Right ventricle myocardium superior (tissue), 1 donor: ENCODE data around the gene MYO15A. TPM values are rescaled to one million over a fixed set of nuclear protein-coding genes. Genes with fewer than 3 reads are reported as not detected.

Source experiments
- ATAC-seq: fragments of 200-7000 bp; cut with Tn5 transposase; one replicate; pipeline ENCODE4 v1.9.1; 2020; ENCODE audit warnings: mild to moderate bottlenecking; ENCODE audit not compliant: poor library complexity
- DNase-seq: peaks from one replicate; pipeline ENCODE4 v3.0.0-alpha.2; 2020
- intact Hi-C: fragments of 100-400 bp; cut with DNase I; formaldehyde crosslinking; loops from one replicate; pipeline ENCODE4 v1.11.2; 2022
- total RNA-seq: library from RNA; stranded (reverse); fragmentation: NEBNext Ultra II Directional; extraction: Animal tissue kit (Norgen Biotek cat#: 25700); gene quantifications from one replicate; pipeline ENCODE4 v1.2.1, GENCODE V29; 2021
- donor health status: DM: no; HTN: yes; CAD: no; lungs with severe emphysema.

The MYO15A gene
- total RNA-seq, 1 donor from 2014 or later: 0.11 TPM

DNA sequence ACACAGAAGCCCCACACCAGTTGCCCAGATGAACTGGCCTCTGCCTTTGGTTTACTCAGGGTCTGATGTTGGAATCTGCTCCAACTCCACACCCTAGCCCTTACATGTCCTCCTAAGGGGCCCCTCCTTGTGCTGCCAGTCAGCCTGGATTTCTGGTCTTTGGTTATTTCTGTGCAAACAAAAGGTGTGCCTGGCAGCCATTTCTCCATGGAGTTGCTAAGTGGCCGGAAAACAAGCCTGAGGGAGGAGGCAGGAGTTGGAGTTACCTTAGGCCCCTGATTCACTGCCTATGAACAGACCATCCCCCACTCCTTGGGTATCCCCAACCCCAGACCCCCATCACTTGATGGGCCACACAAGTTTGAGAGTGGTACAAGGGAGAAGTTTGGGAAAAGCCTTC lies 70.6 kb downstream of the MYO15A start:
- no peak for DNase-seq
- intact Hi-C loops: no loop called here
- ATAC-seq: no peak

DNA sequence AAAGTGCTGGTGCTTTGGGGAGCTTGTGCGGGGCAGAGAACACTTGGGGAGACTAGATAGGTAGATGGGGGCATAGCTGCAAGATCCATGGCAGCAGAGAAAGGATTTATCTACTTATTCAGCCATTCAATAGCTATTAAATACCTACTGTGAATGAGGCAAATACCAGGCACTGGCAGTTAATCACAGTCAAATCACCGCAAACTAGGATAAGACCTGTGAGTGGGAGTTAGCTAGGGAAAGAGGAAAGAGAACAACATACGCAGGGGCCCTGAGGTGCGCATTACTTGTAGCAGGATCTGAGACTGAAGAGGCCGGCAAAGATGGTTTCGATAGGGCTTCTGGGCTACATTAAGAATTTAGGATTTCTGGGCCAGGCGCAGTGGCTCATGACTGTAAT lies 71.2 kb downstream of the MYO15A start:
- intact Hi-C loops: no loop called here
- no peak for DNase-seq
- no peak for ATAC-seq

DNA sequence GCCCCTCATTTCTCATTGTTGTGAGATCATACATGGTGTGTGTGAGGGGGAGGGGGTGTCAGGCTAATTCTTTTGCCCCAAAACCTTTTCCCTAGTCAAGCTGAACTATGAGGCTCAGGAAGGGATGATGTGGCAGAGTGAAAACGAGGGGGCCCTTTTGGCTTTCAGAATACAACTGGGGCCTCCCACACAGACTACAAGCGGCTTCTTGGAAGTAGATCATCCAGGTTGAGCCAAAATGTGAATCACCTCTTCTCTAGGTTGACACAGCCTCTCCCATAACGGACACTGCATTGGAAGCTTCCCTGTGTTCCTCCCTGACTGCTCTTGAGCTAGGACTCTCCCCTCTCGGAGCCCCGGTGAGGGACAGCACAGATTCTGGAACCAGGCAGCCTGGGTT lies 72.8 kb downstream of the MYO15A start:
- DNase-seq (no peak), ATAC-seq (no peak)
- intact Hi-C loops: no loop called here

GRCh38 chr17:18182110-18182977 lies 73.8 kb downstream of the MYO15A start:
- peak; percentile 19 for ATAC-seq
- DNase-seq: peak; percentile 69
- intact Hi-C loops: no loop called here

DNA sequence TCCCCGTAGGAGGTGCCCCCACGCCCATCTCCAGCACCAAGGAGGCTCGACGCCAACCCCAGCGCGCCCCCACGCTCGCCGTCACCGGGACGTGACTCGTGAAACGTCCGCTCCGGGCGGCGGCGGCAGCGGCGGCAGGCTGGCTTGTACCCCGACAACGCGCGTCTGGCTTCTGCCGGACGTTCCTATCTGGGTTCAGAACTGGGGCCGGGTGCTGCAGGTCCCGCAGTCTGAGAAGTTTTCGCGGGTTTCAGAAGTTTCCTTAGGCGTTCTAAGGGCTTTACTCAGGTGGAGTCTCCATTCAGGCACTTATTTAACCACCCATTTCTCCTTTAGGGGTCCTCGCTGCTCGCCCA lies 74.4 kb downstream of the MYO15A start:
- intact Hi-C loops: no loop called here
- ATAC-seq: peak; percentile 68
- peak; percentile 94 for DNase-seq

DNA sequence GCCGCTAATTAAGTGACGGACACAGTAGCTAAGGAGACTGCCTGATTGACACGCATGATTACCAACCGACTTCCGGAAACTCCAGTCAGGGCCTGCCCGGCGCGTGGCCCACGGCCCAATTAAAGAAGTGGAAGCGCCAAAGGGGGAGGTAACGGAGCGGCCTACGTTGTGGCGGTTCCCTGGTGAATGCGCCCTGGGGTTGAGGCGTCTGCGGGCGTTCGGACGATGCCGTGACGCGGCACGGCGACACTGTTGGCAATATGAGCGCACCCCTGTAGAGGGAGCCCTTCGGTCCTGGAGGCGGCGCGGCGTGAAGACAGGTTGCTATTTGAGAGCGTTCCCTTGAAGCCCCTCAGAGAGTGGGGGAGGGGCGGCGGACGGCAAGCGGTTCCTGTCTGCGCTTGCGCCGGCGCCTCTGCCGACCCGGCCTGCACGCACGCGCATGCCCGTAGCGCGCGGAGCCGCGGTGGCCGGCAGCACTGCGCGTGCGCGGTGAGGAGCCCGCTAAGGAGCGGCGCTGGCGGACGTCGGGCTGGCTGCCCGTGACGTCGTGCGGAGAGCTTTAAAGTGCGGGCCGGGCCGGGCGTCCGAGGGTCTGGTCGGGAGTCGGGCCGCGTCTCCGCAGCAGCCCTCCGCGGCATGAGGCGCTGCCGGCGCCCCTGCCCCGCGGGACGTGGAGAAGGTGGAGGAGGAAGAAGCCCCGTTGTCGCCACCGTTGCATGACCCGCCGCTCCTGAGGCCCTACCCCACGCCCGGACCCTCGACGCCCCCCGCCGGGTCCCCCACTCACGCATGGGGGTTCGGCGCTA lies 75.0 kb downstream of the MYO15A start, which contains the start of gene ALKBH5:
Gene ALKBH5, plus strand, starts transcription at position 495 of the 809 bp plus-strand sequence. CDS start 416 bp downstream, outside the sequence.
- ATAC-seq (peak; percentile 93), DNase-seq (peak; percentile 98)
- intact Hi-C loops: no loop called here

GRCh38 chr17:18184143-18185031 lies 75.8 kb downstream of the MYO15A start:
- ATAC-seq (peak; percentile 6), DNase-seq (peak; percentile 63)
- intact Hi-C loops: no loop called here

DNA sequence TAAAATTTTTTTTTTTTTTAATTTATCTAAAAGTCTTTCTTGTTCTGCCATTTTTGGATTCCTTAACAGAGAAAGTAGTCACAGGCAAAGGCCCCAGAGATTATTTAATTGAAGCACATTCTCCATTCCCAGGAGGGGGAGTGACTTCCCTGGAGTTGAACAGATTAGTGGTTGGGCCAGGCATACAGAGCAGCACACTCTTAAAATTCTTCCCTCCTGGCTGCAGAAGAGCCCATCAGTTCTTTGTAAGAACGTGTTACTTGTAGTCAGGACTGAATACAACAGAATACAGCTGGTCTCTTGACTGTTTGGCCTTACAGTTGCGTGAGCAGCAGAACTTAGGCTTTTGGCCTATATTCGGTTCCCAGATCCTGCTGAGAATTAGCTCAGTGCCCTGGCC lies 76.8 kb downstream of the MYO15A start:
- intact Hi-C loops: no loop called here
- DNase-seq: no peak
- no peak for ATAC-seq

- ATAC-seq (no peak), DNase-seq (no peak)
- intact Hi-C loops: no loop called here
Observed at GRCh38 chr17:18185832-18186626, 77.5 kb downstream of the MYO15A start.

- no peak for ATAC-seq
- no peak for DNase-seq
- intact Hi-C loops: no loop called here
Observed at GRCh38 chr17:18186627-18186982, 78.0 kb downstream of the MYO15A start.

DNA sequence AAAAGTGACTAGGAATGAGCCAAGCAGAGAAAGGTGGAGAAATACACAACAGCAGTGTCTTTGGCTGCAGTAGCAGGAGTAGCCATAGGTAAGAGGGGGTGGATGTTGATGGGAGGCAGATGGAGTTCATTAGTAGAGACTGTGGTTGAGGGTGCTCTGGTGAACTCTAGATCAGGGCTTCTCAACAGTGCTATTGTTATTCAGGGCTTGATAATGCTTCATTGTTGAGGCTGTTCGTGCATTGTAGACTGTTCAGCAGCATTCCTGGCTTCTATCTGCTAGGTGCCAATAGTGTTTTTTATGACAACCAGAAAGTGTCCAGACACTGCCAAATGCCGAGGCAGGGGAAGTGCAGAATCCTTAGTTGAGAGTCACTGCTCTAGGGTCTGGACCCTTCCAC lies 78.7 kb downstream of the MYO15A start:
- no peak for ATAC-seq
- intact Hi-C loops: no loop called here
- no peak for DNase-seq

DNA sequence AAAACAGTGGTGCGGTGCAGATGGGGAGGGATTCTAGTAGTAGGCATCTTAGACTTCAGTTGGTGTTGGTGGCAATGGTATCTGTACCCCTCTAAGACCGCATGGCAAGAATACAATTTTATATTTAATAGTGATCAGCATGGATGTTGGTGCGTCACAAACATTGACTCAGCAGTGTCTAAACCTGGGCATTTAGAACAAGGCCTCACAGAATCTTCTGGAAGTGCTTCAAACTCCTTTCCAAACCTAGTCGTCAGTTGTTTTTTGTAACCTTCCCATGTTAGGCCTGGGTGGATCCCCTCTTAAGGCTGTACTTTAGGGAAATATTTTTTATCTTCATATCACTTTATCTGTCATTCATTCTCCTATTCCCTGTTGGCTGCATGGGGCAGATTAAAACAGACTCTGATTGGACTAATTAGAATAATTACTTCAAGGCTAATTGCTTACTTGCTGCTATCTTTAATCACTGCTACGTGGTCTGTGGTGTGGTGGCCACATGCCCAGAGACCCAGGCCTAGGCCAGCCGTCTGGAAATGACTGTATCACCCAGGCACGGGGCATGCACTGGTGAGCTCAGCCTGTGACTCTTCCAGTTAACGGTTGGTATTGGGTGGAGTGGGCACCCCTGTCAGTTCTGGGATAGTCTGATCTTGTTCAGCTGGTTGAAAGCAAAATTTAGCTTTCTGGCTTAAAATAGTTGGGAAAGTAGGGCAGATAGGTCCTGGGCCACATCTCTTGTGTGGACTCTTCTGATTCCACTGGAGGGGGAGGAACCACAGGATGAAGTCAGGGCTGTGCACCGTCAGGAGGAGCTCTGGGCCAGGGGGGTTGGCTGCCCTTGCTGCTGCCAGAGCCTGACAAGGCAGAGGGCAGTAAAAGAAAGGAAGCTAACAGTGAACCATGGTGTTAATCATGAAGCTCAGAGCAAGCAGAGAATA lies 79.5 kb downstream of the MYO15A start:
- DNase-seq (peak; percentile 53), ATAC-seq (no peak)
- intact Hi-C loops: no loop called here

GRCh38 chr17:18190628-18191235 lies 82.2 kb downstream of the MYO15A start:
- intact Hi-C loops: loop anchor here (10.0 kb wide), 1 partner anchor 46 kb away; no protein-coding TSS in a partner anchor
- ATAC-seq (no peak), DNase-seq (no peak)

DNA sequence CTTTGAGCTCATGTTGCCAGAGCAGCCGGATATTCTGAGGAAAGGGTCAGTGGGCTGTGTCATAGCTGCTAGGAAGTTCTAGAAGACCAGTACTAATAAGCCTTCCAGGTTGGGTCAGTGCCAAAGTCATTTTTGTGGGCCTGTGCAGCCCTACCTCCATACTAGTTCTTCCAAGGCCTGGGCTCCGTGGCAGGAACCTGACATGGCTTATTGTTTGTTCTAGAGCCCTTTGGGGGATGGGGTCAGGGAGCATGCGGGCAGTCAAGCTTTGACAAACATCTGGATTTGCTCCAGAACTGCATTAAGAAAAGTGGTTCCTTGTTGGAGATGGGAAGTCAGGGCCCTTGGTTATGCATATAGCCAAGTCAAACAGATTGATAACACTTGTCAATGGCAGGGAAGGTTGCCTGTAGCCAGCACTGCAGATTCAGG lies 82.7 kb downstream of the MYO15A start:
- ATAC-seq (peak; percentile 11), DNase-seq (peak; percentile 51)
- intact Hi-C loops: loop anchor here (10.0 kb wide), 1 partner anchor 46 kb away; no protein-coding TSS in a partner anchor

DNA sequence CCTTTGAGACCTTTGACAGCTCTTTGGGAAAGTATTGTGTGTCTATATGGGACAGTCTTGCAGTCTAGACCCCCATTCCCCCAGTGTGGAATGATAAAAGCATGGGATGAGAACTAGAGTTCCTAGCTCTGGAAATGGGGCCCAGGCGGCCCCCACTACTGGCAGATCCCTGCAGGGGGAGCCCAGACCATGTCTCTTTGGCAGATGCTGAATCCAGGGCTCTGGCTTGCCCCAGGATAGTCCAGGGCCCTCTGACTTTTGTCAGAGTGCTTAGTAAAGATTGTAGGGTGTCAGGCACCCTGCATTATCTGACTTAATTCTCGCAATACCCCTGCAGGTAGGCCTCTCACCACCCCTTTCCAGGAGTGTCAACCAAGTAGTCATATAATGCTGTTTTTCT lies 83.4 kb downstream of the MYO15A start:
- no peak for DNase-seq
- intact Hi-C loops: loop anchor here (10.0 kb wide), 1 partner anchor 47 kb away; no protein-coding TSS in a partner anchor
- no peak for ATAC-seq

GRCh38 chr17:18194394-18194793 lies 85.8 kb downstream of the MYO15A start:
- intact Hi-C loops: loop anchor here (10.0 kb wide), 1 partner anchor 50 kb away; no protein-coding TSS in a partner anchor
- ATAC-seq: no peak
- DNase-seq: no peak
